ENCODE measurements around the gene FARS2.

Gene FARS2

DNA sequence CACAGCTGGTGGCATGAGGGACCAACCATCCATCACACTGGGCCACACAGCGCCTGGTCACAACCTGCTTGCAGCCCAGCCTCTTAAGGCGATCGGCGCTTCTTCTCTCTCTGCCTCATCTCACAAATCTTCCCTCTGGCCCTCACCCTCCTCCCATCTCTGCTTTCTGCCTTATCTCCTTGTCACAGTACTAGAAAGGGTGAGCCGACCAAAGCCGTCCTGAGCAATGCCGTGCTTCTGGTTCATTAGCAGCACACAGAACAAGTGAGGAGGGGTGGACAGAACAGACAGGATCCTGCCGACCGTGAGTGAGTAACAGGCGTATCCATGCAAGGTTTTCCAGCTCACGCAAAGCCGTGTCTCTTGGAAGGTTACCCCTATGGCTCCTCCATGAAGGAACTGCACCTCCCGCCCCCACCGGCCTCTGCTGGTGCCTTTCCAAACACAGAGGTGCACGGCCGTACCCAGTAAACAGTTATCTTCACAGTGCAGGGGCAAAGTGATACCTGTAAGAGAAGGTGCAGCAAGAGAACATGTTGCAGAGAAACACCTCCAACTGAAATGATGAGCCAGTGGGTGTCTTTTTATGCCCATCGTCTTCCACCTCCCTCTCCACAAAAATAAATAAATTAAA, 331.7 kb downstream of the FARS2 start:
- no peak for DNase-seq (ENCODE audit: low read depth)
- TF ChIP-seq, protein P1, sequence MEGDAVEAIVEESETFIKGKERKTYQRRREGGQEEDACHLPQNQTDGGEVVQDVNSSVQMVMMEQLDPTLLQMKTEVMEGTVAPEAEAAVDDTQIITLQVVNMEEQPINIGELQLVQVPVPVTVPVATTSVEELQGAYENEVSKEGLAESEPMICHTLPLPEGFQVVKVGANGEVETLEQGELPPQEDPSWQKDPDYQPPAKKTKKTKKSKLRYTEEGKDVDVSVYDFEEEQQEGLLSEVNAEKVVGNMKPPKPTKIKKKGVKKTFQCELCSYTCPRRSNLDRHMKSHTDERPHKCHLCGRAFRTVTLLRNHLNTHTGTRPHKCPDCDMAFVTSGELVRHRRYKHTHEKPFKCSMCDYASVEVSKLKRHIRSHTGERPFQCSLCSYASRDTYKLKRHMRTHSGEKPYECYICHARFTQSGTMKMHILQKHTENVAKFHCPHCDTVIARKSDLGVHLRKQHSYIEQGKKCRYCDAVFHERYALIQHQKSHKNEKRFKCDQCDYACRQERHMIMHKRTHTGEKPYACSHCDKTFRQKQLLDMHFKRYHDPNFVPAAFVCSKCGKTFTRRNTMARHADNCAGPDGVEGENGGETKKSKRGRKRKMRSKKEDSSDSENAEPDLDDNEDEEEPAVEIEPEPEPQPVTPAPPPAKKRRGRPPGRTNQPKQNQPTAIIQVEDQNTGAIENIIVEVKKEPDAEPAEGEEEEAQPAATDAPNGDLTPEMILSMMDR (IDR thresholded peaks at IDR 0.05; ENCODE audit: low read length, missing control alignments), result no peak
- H3K4me3 ChIP-seq (replicated peaks; ENCODE audit: low read depth, low read length), result no peak overlapping the region

DNA sequence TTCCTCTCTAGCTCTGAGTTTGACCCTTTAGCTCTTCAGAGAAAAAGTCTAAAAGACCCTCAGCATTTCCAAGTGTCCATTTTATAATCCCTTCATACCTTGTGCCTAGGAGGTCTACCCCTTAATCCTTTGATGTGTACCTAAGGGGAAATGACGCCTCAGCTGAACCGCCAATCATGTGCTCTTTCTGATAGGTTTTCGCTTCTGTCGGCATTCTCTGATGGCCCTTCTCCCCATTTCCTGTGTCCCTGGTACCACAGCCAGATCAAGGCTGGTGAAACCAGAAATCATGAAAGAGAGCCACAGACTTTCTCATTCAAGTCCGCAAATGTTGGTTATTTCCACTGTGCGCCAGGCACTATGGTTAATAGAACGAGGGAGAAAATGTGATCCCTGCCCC, 333.9 kb downstream of the FARS2 start:
- no peak overlapping the region for H3K4me3 ChIP-seq (replicated peaks; ENCODE audit: low read depth, low read length)
- TF ChIP-seq, protein P1 (IDR thresholded peaks at IDR 0.05; ENCODE audit: low read length, missing control alignments), result no peak
- no peak for DNase-seq (ENCODE audit: low read depth)

DNA sequence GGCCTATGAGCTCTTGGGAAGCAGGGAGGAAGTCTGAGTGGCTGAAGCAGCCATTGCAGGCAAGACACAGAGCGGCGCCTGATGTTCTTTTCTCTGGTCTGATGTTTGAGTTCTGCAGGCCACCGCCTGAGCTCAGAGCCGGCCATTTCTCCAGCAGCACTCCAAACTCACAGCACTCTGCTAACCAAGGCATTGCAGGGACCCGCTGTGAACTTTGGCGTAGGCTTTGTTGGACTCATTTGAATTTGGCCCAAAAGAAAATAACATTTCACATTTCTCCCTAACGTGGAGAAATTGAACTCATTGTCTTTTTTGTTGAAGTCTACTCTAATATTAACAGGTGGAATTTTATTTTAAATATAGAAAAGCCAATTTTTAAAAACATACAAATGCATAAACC, 336.1 kb downstream of the FARS2 start:
- DNase-seq (ENCODE audit: low read depth), result no peak
- TF ChIP-seq, protein P1 (IDR thresholded peaks at IDR 0.05; ENCODE audit: low read length, missing control alignments), result no peak
- H3K4me3 ChIP-seq (replicated peaks; ENCODE audit: low read depth, low read length), result no peak overlapping the region

DNA sequence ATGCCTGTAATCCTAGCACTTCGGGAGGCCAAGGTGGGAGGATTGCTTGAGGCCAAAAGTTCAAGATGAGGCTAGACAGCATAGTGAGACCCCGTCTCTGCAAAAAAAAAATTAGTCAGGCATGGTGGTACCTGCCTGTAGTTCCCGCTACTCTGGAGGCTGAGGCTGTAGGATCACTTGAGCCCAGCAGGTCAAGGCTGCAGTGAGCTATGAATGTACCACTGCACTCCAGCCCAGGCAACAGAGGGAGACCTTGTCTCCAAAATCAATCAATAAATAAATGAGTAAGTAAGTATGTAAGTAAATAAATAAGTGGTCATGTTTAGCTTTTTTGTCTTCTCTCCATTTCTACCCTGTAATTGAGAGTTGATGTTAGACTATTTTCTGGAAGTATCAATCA, 336.8 kb downstream of the FARS2 start:
- DNase-seq (ENCODE audit: low read depth), result no peak
- TF ChIP-seq, protein P1 (IDR thresholded peaks at IDR 0.05; ENCODE audit: low read length, missing control alignments), result no peak
- no peak overlapping the region for H3K4me3 ChIP-seq (replicated peaks; ENCODE audit: low read depth, low read length)

DNA sequence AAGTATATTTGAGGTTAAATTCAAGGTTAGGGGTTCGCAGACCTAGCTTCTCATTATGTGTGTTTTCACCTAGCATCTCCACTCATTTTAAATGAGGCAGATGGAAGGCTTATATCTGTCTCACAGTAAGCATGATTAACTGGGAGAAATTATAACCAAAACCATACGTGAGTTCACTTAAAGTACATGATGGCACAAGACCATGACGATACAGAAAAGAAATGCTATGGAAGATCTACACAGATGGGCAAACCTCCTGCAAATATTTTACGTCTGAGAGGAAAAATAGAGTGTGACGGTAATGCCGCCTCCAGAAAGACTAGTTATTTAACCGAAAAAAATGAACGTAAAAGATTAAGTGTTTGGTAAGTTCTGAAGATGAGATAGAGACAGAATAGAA, 337.8 kb downstream of the FARS2 start:
- no peak for DNase-seq (ENCODE audit: low read depth)
- TF ChIP-seq, protein P1 (IDR thresholded peaks at IDR 0.05; ENCODE audit: low read length, missing control alignments), result no peak
- H3K4me3 ChIP-seq (replicated peaks; ENCODE audit: low read depth, low read length), result no peak overlapping the region

DNA sequence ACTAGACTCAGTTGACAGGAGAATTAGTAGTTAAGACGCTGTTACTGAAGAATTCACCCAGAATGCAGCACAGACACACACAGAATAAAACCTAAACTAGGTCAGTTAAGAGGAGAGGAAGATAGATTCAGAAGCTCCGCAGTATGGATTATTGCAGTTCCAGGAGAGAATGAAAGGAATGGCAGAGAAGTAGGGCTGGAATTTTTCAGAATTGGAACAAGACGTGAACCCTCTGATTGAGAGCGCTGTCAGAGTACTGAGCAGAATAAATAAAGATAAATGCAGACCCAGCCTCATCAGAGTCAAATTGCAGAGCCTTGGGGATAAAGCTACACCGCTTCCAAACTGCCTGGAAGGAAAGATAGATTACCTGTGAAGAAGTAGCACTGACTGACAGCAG, 344.6 kb downstream of the FARS2 start:
- TF ChIP-seq, protein P1 (IDR thresholded peaks at IDR 0.05; ENCODE audit: low read length, missing control alignments), result no peak
- DNase-seq (ENCODE audit: low read depth), result no peak

DNA sequence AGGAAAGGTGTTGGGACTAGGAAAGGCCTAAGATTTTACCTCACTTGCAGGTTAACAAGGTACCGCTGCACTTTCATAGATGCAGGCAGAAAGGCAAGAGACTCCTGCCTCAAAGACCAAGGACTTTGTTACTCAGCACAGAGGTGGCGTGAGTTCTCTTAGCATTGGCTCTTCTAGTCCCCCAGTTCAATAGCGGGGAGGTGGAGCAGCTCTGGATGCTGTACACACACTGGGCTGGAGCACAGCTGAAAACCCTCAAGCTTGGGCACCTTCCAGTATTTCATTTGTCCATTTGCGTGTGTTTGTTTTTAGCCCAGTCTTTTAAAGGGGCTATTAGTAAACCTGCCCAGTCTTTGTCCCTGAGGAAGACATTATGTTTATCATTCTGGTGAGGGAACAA, 345.2 kb downstream of the FARS2 start:
- H3K4me3 ChIP-seq (replicated peaks; ENCODE audit: low read depth, low read length), result no peak overlapping the region
- TF ChIP-seq, protein P1 (IDR thresholded peaks at IDR 0.05; ENCODE audit: low read length, missing control alignments), result no peak
- no peak for DNase-seq (ENCODE audit: low read depth)

More for the DNA sequence above, 344.6 kb downstream of the FARS2 start:
- H3K4me3 ChIP-seq (replicated peaks; ENCODE audit: low read depth, low read length), result no peak overlapping the region

Measured in fibroblast of pulmonary artery (primary cell).